Endothelial cell of umbilical vein (primary cell): ENCODE data around the gene VPS52. TPM values are rescaled to one million over a fixed set of nuclear protein-coding genes. Genes with fewer than 3 reads are reported as not detected.
A peak's percentile ranks its signal among the peaks of the same experiment; 100 is the strongest.

Experiments used
- Bru-seq: library from RNA; stranded (reverse); fragments of 400-500 nt; gene quantifications from one replicate; lab custom pipeline; 2021; lab: Mats Ljungman, UMichigan
- BruChase-seq, 2 experiments: library from RNA; stranded (reverse); fragments of 400-500 nt; gene quantifications; one replicate each; lab custom pipeline; 2021; lab: Mats Ljungman, UMichigan
- BruUV-seq: library from RNA; stranded (reverse); fragments of 400-500 nt; replicated peaks from 2 replicates; lab custom pipeline; 2021; lab: Mats Ljungman, UMichigan
- CTCF ChIA-PET: fragments of 300-600, 350-600 bp; sonication (Branson Sonifier 250); formaldehyde crosslinking; loops from one replicate; lab custom pipeline; 2021; ENCODE audit warnings: antibody characterized with exemption, inconsistent platforms; lab: Charles Lee
- POLR2A ChIA-PET: fragments of 300-600, 350-600 bp; sonication (Branson Sonifier 250); formaldehyde crosslinking; loops from one replicate; lab custom pipeline; 2021; ENCODE audit warnings: antibody characterized with exemption, inconsistent platforms; lab: Charles Lee
- DNase-seq: peaks from one replicate; pipeline ENCODE4 v3.0.0-alpha.2; 2011; ENCODE audit warnings: low read depth, low spot score
- FAIRE-seq: peaks from 2 replicates; lab custom pipeline; 2011; peaks lifted over from hg19 to GRCh38; lab: Jason Lieb, UNC
- H2AFZ ChIP-seq: 2 replicates; pipeline ENCODE4 v1.6.0; 2012; ENCODE audit warnings: low read depth, low read length, control low read depth, inconsistent platforms
- H3K27ac ChIP-seq: 2 replicates; pipeline ENCODE4 v1.5.1; 2011; ENCODE audit warnings: low read depth, mild to moderate bottlenecking, control low read depth, low read length, moderate library complexity; ENCODE audit not compliant: insufficient read depth
- H3K27me3 ChIP-seq, 2 experiments: 2 replicates each; pipeline versions ENCODE4 v1.6.0 to v1.6.1; 2011; ENCODE audit warnings: low read length in 2 of 2, mixed read lengths in 1 of 2; ENCODE audit not compliant: control insufficient read depth in 2 of 2, insufficient read depth in 2 of 2
- H3K36me3 ChIP-seq, 2 experiments: 2 replicates in 1 of 2; 3 replicates in 1 of 2; pipeline ENCODE4 v1.5.1; 2011; ENCODE audit warnings: low read length in 2 of 2, mild to moderate bottlenecking in 1 of 2, moderate library complexity in 1 of 2; ENCODE audit not compliant: control insufficient read depth in 2 of 2, insufficient read depth in 2 of 2; ENCODE audit errors: extremely low read depth in 1 of 2
- H3K4me1 ChIP-seq: 3 replicates; pipeline ENCODE4 v1.5.1; 2011; ENCODE audit warnings: mild to moderate bottlenecking, low read length; ENCODE audit not compliant: control insufficient read depth, insufficient read depth; ENCODE audit errors: extremely low read depth
- H3K4me2 ChIP-seq: 2 replicates; pipeline ENCODE4 v1.6.1; 2011; ENCODE audit warnings: low read length, control low read depth, mixed read lengths; ENCODE audit not compliant: insufficient read depth
- H3K4me3 ChIP-seq, 3 experiments: fragments of 200-600 bp in 1 of 3; sonication (generic), shearing (Covaris generic) in 1 of 3; replicated peaks in 1 of 3; 2 replicates each; pipeline ENCODE4 v1.5.1; 2011 to 2016; ENCODE audit warnings: control low read depth in 3 of 3, low read length in 3 of 3, mild to moderate bottlenecking in 2 of 3, inconsistent platforms in 1 of 3, low read depth in 1 of 3, moderate library complexity in 1 of 3; ENCODE audit not compliant: insufficient read depth in 1 of 3
- H3K79me2 ChIP-seq: 2 replicates; pipeline ENCODE4 v1.6.0; 2012; ENCODE audit warnings: low read length, inconsistent platforms; ENCODE audit not compliant: control insufficient read depth, insufficient read depth
- H3K9ac ChIP-seq: replicated peaks from 2 replicates; pipeline ENCODE3; 2011; ENCODE audit warnings: low read length, control low read depth; ENCODE audit not compliant: insufficient read depth; ENCODE audit errors: extremely low read depth
- H3K9me1 ChIP-seq: replicated peaks from 3 replicates; pipeline ENCODE4 v1.6.0; 2011; ENCODE audit warnings: mild to moderate bottlenecking, low read length; ENCODE audit not compliant: control insufficient read depth, insufficient read depth; ENCODE audit errors: extremely low read depth
- H3K9me3 ChIP-seq: replicated peaks from 2 replicates; pipeline ENCODE4 v1.5.1; 2012; ENCODE audit warnings: low read length, inconsistent platforms; ENCODE audit not compliant: control insufficient read depth, insufficient read depth
- H4K20me1 ChIP-seq: replicated peaks from 2 replicates; pipeline ENCODE3; 2011; ENCODE audit warnings: mild to moderate bottlenecking, low read length; ENCODE audit not compliant: control insufficient read depth, insufficient read depth; ENCODE audit errors: extremely low read depth
- EZH2 ChIP-seq: IDR thresholded peaks from 2 replicates; pipeline ENCODE4 v1.6.1; 2012; ENCODE audit warnings: borderline replicate concordance, low read depth, mild to moderate bottlenecking, moderate library complexity, low read length, inconsistent platforms; ENCODE audit not compliant: severe bottlenecking
- MAX ChIP-seq: IDR thresholded peaks from 2 replicates; pipeline ENCODE4 v1.6.1; 2011; ENCODE audit not compliant: insufficient read depth, insufficient read length
- MYC ChIP-seq: IDR thresholded peaks from one replicate; pipeline ENCODE4 v1.6.1; 2011; ENCODE audit warnings: mild to moderate bottlenecking, low read depth, low read length
- POLR2A ChIP-seq: IDR thresholded peaks from 2 replicates; pipeline ENCODE4 v1.6.1; 2012; ENCODE audit warnings: low read depth, mild to moderate bottlenecking, control low read depth, low read length
- POLR2AphosphoS5 ChIP-seq: IDR thresholded peaks from 2 replicates; pipeline ENCODE4 v1.6.1; 2012; ENCODE audit warnings: low read depth, mild to moderate bottlenecking, control low read depth, low read length, moderate library complexity; ENCODE audit not compliant: insufficient read depth
- dilution Hi-C: fragments of 300-500 bp; cut with MboI; formaldehyde crosslinking; loops from one replicate; pipeline ENCODE4 v1.15.0; 2019; ENCODE audit warnings: low sequenced_read_pairs; ENCODE audit not compliant: extremely low pct_ligation_motif_present
- intact Hi-C: fragments of 100-400 bp; cut with micrococcal nuclease; formaldehyde crosslinking; loops from one replicate; pipeline ENCODE4 v1.10.0; 2022
- long read RNA-seq: library from polyadenylated mRNA; stranded (forward); transcript quantifications from one replicate; pipeline ENCODE4 v2.0.0, GENCODE V29; 2021
- polyA minus RNA-seq, 3 experiments: library from RNA; depleted of rRNA, polyadenylated mRNA; stranded (reverse); fragments of >200 nt; gene quantifications; 1 replicate in 1 of 3; 2 replicates in 2 of 3; pipeline ENCODE4 v1.2.3, GENCODE V29; 2011
- polyA plus RNA-seq, 4 experiments: library from polyadenylated mRNA; depleted of rRNA in 3 of 4; stranded (reverse) in 3 of 4; unstranded in 1 of 4; fragments of >200 nt; gene quantifications; 2 replicates each; pipeline versions ENCODE4 v1.2.1 to v1.2.3, GENCODE V29; 2011 to 2012; ENCODE audit warnings: missing spikeins in 1 of 4
- total RNA-seq: library from RNA; stranded (reverse); gene quantifications from 2 replicates; pipeline ENCODE4 v1.2.3, GENCODE V29; 2021
- TF ChIP-seq, protein P1 (sequence below), 2 donors: IDR thresholded peaks; 1 replicate in 1 of 2; 2 replicates in 1 of 2; pipeline ENCODE4 v1.5.1; 2011; ENCODE audit warnings: low read length in 2 of 2, mild to moderate bottlenecking in 2 of 2, moderate library complexity in 2 of 2, control low read depth in 1 of 2, inconsistent platforms in 1 of 2, low read depth in 1 of 2; ENCODE audit not compliant: insufficient read depth in 1 of 2; ENCODE audit errors: extremely low read depth in 1 of 2

VPS52 gene
- total RNA-seq (43.8 and 49.2 TPM in 2 replicates), polyA plus RNA-seq (112 and 132 TPM in 2 replicates), polyA minus RNA-seq (161 and 169 TPM in 2 replicates), Bru-seq, nascent RNA (percentile 68 among the genes with signal in this experiment), BruChase-seq, experiment 1, labeled RNA remaining after a 6-hour chase (percentile 74 among the genes with signal in this experiment), BruChase-seq, experiment 2, labeled RNA remaining after a 2-hour chase (percentile 71 among the genes with signal in this experiment)
- 46.6 and 50.0 TPM in 2 replicates for polyA plus RNA-seq (2011; cell fraction: cytosol; rRNA removed)
- polyA plus RNA-seq (2011; cell fraction: nucleus; rRNA removed) = 401 and 420 TPM in 2 replicates
- polyA plus RNA-seq (2012) = 25.9 and 35.2 TPM in 2 replicates
- 36.9 TPM for polyA minus RNA-seq (2011; cell fraction: cytosol; rRNA and poly(A)+ RNA removed)
- 105 and 144 TPM in 2 replicates for polyA minus RNA-seq (2011; cell fraction: nucleus; rRNA and poly(A)+ RNA removed)
- long read RNA-seq, transcript VPS52-212 (20 exons, 2,960 nt) = major isoform, 34 of 74 reads
- long read RNA-seq, partial matches to known transcripts = 5 of 74 reads
- long read RNA-seq, other reads (novel, unspliced or antisense) = 35 of 74 reads

GRCh38 chr6:33271468-33272274, at the start of gene VPS52, which contains the start of gene RPS18:
Gene VPS52, minus strand, starts transcription at chr6:33271876. Its CDS starts 201 bp downstream, at chr6:33271675.
Gene RPS18, plus strand, starts transcription at chr6:33272075. Its CDS starts 45 bp downstream, at chr6:33272120.
- peak within 1 kb of the TSS; percentile 85 for H3K27ac ChIP-seq
- peak; percentile 97 for FAIRE-seq
- peak within 1 kb of the TSS; percentile 87 for H2AFZ ChIP-seq
- H3K9me1 ChIP-seq = no peaks in the 10 kb centered on the region
- no peaks in the 10 kb centered on the region for H3K27me3 ChIP-seq
- dilution Hi-C loops (no loop called here), intact Hi-C loops (loop anchor here (1.0 to 5.0 kb wide), 6 partner anchors 18 to 156 kb away; partner anchors contain the start of genes PFDN6, RXRB, SLC39A7 and WDR46)
- H3K79me2 ChIP-seq = peaks cover 48% of the 10 kb centered on the region
- H3K4me1 ChIP-seq = peaks cover 47% of the 10 kb centered on the region
- peak within 1 kb of the TSS; percentile 97 for H3K4me2 ChIP-seq
- ChIA-PET POLR2A (interaction anchor here (0.5 to 1.7 kb wide), 10 partner anchors 9 to 1030 kb away, joined by 3 to 10 read pairs (median 5); partner anchors contain the start of genes PFDN6, RING1, WDR46 and ZBTB22), CTCF (interaction anchor here (1.0 to 2.1 kb wide), 4 partner anchors 12 to 28 kb away, joined by 3 to 9 read pairs (median 6); partner anchors contain the start of gene RGL2)
- H3K9me3 ChIP-seq = no peaks in the 10 kb centered on the region
- H3K9ac ChIP-seq = peak within 1 kb of the TSS; percentile 91
- peaks cover 9 to 31% of the 10 kb centered on the region in 2 experiments for H3K36me3 ChIP-seq
- peak within 1 kb of the TSS; percentile 83 to 96 (median 86) for H3K4me3 ChIP-seq
- no TSS peak for BruUV-seq
- H4K20me1 ChIP-seq = peaks cover 5% of the 10 kb centered on the region
- TF ChIP-seq MYC (peak; percentile 88), POLR2AphosphoS5 (peak; percentile 99), MAX (peak; percentile 55), POLR2A (peak; percentile 99), EZH2 (no peak)
- TF ChIP-seq, protein P1, sequence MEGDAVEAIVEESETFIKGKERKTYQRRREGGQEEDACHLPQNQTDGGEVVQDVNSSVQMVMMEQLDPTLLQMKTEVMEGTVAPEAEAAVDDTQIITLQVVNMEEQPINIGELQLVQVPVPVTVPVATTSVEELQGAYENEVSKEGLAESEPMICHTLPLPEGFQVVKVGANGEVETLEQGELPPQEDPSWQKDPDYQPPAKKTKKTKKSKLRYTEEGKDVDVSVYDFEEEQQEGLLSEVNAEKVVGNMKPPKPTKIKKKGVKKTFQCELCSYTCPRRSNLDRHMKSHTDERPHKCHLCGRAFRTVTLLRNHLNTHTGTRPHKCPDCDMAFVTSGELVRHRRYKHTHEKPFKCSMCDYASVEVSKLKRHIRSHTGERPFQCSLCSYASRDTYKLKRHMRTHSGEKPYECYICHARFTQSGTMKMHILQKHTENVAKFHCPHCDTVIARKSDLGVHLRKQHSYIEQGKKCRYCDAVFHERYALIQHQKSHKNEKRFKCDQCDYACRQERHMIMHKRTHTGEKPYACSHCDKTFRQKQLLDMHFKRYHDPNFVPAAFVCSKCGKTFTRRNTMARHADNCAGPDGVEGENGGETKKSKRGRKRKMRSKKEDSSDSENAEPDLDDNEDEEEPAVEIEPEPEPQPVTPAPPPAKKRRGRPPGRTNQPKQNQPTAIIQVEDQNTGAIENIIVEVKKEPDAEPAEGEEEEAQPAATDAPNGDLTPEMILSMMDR (IDR thresholded peaks at IDR 0.05; ENCODE audit: extremely low read depth in 1 of 2, insufficient read depth in 1 of 2, low read depth in 1 of 2, low read length in 2 of 2) = no peak
- DNase-seq = peak; percentile 99
